ENCODE data around the gene PPARG. TPM values are rescaled to one million over a fixed set of nuclear protein-coding genes. Genes with fewer than 3 reads are reported as not detected.
A peak's percentile ranks its signal among the peaks of the same experiment; 100 is the strongest.

Gene PPARG
- total RNA-seq, 5 donors from 2014 or later (not counting 1 experiment from before 2014, with no cell fraction given): 0.35 to 0.69 (median 0.63) TPM; not detected in 2

DNA sequence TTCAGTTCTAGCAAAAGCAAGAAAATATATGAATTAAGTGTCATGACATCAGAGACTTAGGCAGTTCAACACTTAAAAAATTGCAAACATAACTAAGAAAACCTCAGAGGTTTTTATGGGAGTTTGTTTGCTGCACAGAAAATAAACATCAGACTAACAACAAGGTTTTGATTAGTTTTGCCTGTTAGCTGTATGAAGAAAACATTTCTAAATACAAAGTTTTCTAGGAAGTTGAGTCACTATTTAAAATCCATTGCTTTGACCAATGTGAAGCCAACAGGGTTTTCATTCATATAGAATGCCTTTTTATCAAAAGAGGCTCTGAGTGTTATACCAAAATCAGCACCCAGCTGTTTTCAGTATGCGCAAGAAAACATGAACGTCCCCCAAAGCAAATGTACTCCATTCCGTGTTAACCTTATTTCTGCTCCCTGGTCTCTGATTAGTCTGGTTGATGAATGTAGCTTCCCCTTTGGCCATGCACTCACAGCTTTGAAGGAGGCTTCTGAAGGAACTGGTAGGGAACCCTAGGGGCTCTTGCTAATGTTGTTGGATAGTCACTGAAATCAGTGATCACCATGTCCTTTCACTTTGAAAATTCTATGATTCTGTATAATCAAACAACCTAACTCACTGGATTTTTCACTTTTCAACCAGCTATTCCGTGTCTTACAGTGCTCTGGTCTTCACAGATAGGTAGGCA, 105.8 kb downstream of the PPARG start:
- H3K27me3 Mint-ChIP-seq: peaks cover 11 to 12% of the 10 kb centered on the region in 2 donors
- ATAC-seq (replicated peaks in 1 of 4) (no peak), DNase-seq (no peak)
- H3K27ac ChIP-seq (ENCODE audit: low read length): no peak overlapping the region
- ChIA-PET CTCF (no interaction called here), POLR2A (no interaction called here)
- H3K9me3 ChIP-seq: no peaks in the 10 kb centered on the region
- peaks cover 0 to 3% of the 10 kb centered on the region in 2 experiments for H3K27me3 ChIP-seq (replicated peaks in 1 of 2; ENCODE audit: control insufficient read depth in 2 of 2, extremely low read depth in 1 of 2, insufficient read depth in 2 of 2, low read length in 1 of 2)
- H3K36me3 ChIP-seq (ENCODE audit: control insufficient read depth in 2 of 2, extremely low read depth in 1 of 2, insufficient read depth in 1 of 2, low read length in 1 of 2): no peaks in the 10 kb centered on the region
- no peaks in the 10 kb centered on the region for H3K4me1 ChIP-seq (ENCODE audit: control insufficient read depth in 1 of 2, extremely low read depth in 1 of 2, insufficient read depth in 2 of 2, low read length in 2 of 2)
- no CpG with 5 or more reads among the region's 4 CpGs for WGBS (ENCODE audit: insufficient coverage)
- no peaks in the 10 kb centered on the region for H3K9me3 Mint-ChIP-seq
- peak overlapping the region in 2 of 3 donors; percentile 1 to 58 for H3K4me3 Mint-ChIP-seq
- no peaks in the 10 kb centered on the region for H3K36me3 Mint-ChIP-seq
- peaks cover 4 to 10% (median 9%) of the 10 kb centered on the region in 3 donors for H3K4me1 Mint-ChIP-seq
- peak overlapping the region in 1 of 2 donors; percentile 9 for H3K4me3 ChIP-seq (ENCODE audit: control insufficient read depth in 1 of 2, extremely low read depth in 1 of 2, low read length in 1 of 2)
- H3K27ac Mint-ChIP-seq: no peak overlapping the region

GRCh38 chr3:12395349-12396012, 106.6 kb downstream of the PPARG start:
- Histone ChIP-seq H3K36me3 (ENCODE audit: control insufficient read depth in 2 of 2, extremely low read depth in 1 of 2, insufficient read depth in 1 of 2, low read length in 1 of 2) (no peaks in the 10 kb centered on the region), H3K4me1 (ENCODE audit: control insufficient read depth in 1 of 2, extremely low read depth in 1 of 2, insufficient read depth in 2 of 2, low read length in 2 of 2) (no peaks in the 10 kb centered on the region), H3K4me3 (ENCODE audit: control insufficient read depth in 1 of 2, extremely low read depth in 1 of 2, low read length in 1 of 2) (peak overlapping the region in 1 of 2 donors; percentile 9), H3K27me3 (replicated peaks in 1 of 2; ENCODE audit: control insufficient read depth in 2 of 2, extremely low read depth in 1 of 2, insufficient read depth in 2 of 2, low read length in 1 of 2) (peaks cover 0 to 3% of the 10 kb centered on the region in 2 experiments), H3K9me3 (no peaks in the 10 kb centered on the region), H3K27ac (ENCODE audit: low read length) (no peak overlapping the region)
- peaks cover 4 to 10% (median 9%) of the 10 kb centered on the region in 3 donors for H3K4me1 Mint-ChIP-seq
- H3K27ac Mint-ChIP-seq: no peak overlapping the region
- peak overlapping the region; percentile 7 to 65 (median 58) for H3K4me3 Mint-ChIP-seq
- no peak for ATAC-seq (replicated peaks in 1 of 4)
- H3K36me3 Mint-ChIP-seq: no peaks in the 10 kb centered on the region
- peaks cover 11 to 12% of the 10 kb centered on the region in 2 donors for H3K27me3 Mint-ChIP-seq
- POLR2A ChIA-PET: no interaction called here
- no CpG with 5 or more reads among the region's 5 CpGs for WGBS (ENCODE audit: insufficient coverage)
- no peaks in the 10 kb centered on the region for H3K9me3 Mint-ChIP-seq
- peak in 1 of 35 experiments; percentile 4 for DNase-seq
- CTCF ChIA-PET: interaction anchor here in 1 of 2 donors (0.6 kb wide), 1 partner anchor 1260 kb away, joined by 7 read pairs; no protein-coding TSS in a partner anchor

DNA sequence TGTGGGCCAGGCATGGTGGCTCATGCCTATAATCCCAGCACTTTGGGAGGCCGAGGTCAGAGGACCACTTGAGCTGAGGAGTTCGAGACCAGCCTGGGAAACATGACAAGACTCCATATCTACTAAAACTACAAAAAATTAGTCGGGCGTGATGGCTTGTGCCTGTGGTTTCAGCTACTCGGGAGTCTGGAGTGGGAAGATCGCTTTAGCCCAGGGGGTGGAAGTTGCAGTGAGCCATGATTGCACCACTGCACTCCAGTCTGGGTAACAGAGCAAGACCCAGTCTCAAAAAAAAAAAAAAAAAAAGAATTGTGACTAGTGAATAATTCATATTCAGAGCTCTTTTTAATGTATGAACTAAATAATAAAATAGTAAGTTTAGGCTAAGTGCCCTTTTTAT, 107.6 kb downstream of the PPARG start:
- no peak overlapping the region for H3K4me3 Mint-ChIP-seq
- no peak overlapping the region for H3K4me3 ChIP-seq (ENCODE audit: control insufficient read depth in 1 of 2, extremely low read depth in 1 of 2, low read length in 1 of 2)
- no peaks in the 10 kb centered on the region for H3K9me3 ChIP-seq
- ATAC-seq (replicated peaks in 1 of 4) (no peak), DNase-seq (no peak)
- ChIA-PET CTCF (interaction anchor here in 1 of 2 donors (0.9 kb wide), 1 partner anchor 11 kb away, joined by 5 read pairs; no protein-coding TSS in a partner anchor), POLR2A (no interaction called here)
- no peak overlapping the region for H3K27ac ChIP-seq (ENCODE audit: low read length)
- H3K4me1 Mint-ChIP-seq: peaks cover 4 to 10% (median 9%) of the 10 kb centered on the region in 3 donors
- no peaks in the 10 kb centered on the region for H3K36me3 Mint-ChIP-seq
- H3K9me3 Mint-ChIP-seq: no peaks in the 10 kb centered on the region
- peaks cover 0 to 3% of the 10 kb centered on the region in 2 experiments for H3K27me3 ChIP-seq (replicated peaks in 1 of 2; ENCODE audit: control insufficient read depth in 2 of 2, extremely low read depth in 1 of 2, insufficient read depth in 2 of 2, low read length in 1 of 2)
- no peaks in the 10 kb centered on the region for H3K36me3 ChIP-seq (ENCODE audit: control insufficient read depth in 2 of 2, extremely low read depth in 1 of 2, insufficient read depth in 1 of 2, low read length in 1 of 2)
- peaks cover 5 to 12% of the 10 kb centered on the region in 2 donors for H3K27me3 Mint-ChIP-seq
- no CpG with 5 or more reads among the region's 6 CpGs for WGBS (ENCODE audit: insufficient coverage)
- H3K27ac Mint-ChIP-seq: no peak overlapping the region
- no peaks in the 10 kb centered on the region for H3K4me1 ChIP-seq (ENCODE audit: control insufficient read depth in 1 of 2, extremely low read depth in 1 of 2, insufficient read depth in 2 of 2, low read length in 2 of 2)

DNA sequence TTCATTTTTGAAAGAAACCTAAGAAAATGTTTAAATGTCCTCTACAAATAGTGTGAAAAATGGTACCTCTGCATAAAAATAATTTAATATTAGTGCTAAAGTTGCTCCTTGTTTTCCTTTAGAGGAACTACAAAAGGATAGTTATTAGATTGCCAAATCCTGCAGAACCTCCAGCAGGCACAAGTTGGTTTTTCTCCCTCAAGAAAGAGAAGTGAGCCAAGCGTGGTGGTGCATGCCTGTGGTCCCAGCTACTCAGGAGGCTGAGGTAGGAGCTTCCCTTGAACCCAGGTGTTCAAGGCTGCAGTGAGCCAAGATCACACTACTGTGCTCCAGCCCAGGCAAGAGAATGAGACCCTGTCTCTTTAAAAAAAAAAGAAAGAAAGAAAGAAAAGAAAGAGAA, 110.4 kb downstream of the PPARG start:
- Mint-ChIP-seq H3K4me3 (no peak overlapping the region), H3K27ac (no peak overlapping the region), H3K9me3 (no peaks in the 10 kb centered on the region), H3K27me3 (peaks cover 6 to 12% of the 10 kb centered on the region in 2 donors), H3K36me3 (no peaks in the 10 kb centered on the region), H3K4me1 (peaks cover 4 to 10% (median 9%) of the 10 kb centered on the region in 3 donors)
- Histone ChIP-seq H3K4me1 (ENCODE audit: control insufficient read depth in 1 of 2, extremely low read depth in 1 of 2, insufficient read depth in 2 of 2, low read length in 2 of 2) (no peaks in the 10 kb centered on the region), H3K9me3 (no peaks in the 10 kb centered on the region), H3K36me3 (ENCODE audit: control insufficient read depth in 2 of 2, extremely low read depth in 1 of 2, insufficient read depth in 1 of 2, low read length in 1 of 2) (no peaks in the 10 kb centered on the region), H3K4me3 (ENCODE audit: control insufficient read depth in 1 of 2, extremely low read depth in 1 of 2, low read length in 1 of 2) (no peak overlapping the region), H3K27ac (ENCODE audit: low read length) (no peak overlapping the region), H3K27me3 (replicated peaks in 1 of 2; ENCODE audit: control insufficient read depth in 2 of 2, extremely low read depth in 1 of 2, insufficient read depth in 2 of 2, low read length in 1 of 2) (peaks cover 0 to 3% of the 10 kb centered on the region in 2 experiments)
- POLR2A ChIA-PET: no interaction called here
- CTCF ChIA-PET: no interaction called here
- DNase-seq (no peak), ATAC-seq (replicated peaks in 1 of 4) (no peak)
- WGBS (ENCODE audit: insufficient coverage): 80% methylated on average over 1 of the region's 1 CpG

DNA sequence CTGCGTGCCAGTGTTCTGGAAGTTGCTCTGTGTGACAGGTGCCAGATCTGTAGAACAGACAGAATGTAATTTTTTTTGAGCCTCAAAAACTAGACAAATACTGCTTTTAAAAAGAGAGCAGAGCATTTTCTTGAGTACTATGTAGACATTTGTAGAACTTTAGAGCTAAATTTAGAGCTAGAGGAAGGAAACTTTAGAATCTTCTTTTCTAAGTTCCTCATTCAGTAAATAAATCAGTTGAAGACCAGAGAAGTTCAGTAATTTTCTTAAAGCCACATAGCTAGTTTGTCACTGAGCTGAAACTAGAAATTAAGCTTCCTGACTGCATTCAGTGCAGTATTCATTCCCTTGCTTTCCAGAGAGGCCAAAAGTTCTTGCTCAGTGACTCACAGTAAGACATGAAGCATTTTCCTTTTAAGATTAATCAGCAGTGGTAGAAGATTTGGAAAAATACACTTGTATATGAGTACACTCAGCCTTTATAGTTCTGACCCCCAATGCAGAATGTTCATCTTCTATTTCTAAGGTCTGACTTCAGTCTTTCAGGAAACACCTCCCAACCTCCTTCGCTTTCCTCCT, 111.8 kb downstream of the PPARG start:
- peaks cover 0 to 3% of the 10 kb centered on the region in 2 experiments for H3K27me3 ChIP-seq (replicated peaks in 1 of 2; ENCODE audit: control insufficient read depth in 2 of 2, extremely low read depth in 1 of 2, insufficient read depth in 2 of 2, low read length in 1 of 2)
- no CpG with 5 or more reads among the region's 2 CpGs for WGBS (ENCODE audit: insufficient coverage)
- Mint-ChIP-seq H3K9me3 (no peaks in the 10 kb centered on the region), H3K27ac (no peak overlapping the region), H3K36me3 (no peaks in the 10 kb centered on the region), H3K4me3 (no peak overlapping the region), H3K4me1 (peaks cover 0 to under 1% (median under 1%) of the 10 kb centered on the region in 3 donors), H3K27me3 (peaks cover 11 to 12% of the 10 kb centered on the region in 2 donors)
- no peak overlapping the region for H3K4me3 ChIP-seq (ENCODE audit: control insufficient read depth in 1 of 2, extremely low read depth in 1 of 2, low read length in 1 of 2)
- ATAC-seq (replicated peaks in 1 of 4) (no peak), DNase-seq (no peak)
- no peaks in the 10 kb centered on the region for H3K9me3 ChIP-seq
- POLR2A ChIA-PET: no interaction called here
- H3K27ac ChIP-seq (ENCODE audit: low read length): no peak overlapping the region
- no peaks in the 10 kb centered on the region for H3K36me3 ChIP-seq (ENCODE audit: control insufficient read depth in 2 of 2, extremely low read depth in 1 of 2, insufficient read depth in 1 of 2, low read length in 1 of 2)
- no peaks in the 10 kb centered on the region for H3K4me1 ChIP-seq (ENCODE audit: control insufficient read depth in 1 of 2, extremely low read depth in 1 of 2, insufficient read depth in 2 of 2, low read length in 2 of 2)
- CTCF ChIA-PET: no interaction called here

- no peak for ATAC-seq (replicated peaks in 1 of 4)
These were observed 112.3 kb downstream of the PPARG start for GRCh38 chr3:12401208-12401607.

More at GRCh38 chr3:12401208-12401607, 112.3 kb downstream of the PPARG start:
- no peaks in the 10 kb centered on the region for H3K36me3 Mint-ChIP-seq
- no peaks in the 10 kb centered on the region for H3K4me1 ChIP-seq (ENCODE audit: control insufficient read depth in 1 of 2, extremely low read depth in 1 of 2, insufficient read depth in 2 of 2, low read length in 2 of 2)
- no peaks in the 10 kb centered on the region for H3K9me3 ChIP-seq
- ChIA-PET CTCF (no interaction called here), POLR2A (no interaction called here)
- H3K27ac Mint-ChIP-seq: no peak overlapping the region
- H3K9me3 Mint-ChIP-seq: no peaks in the 10 kb centered on the region
- H3K27me3 ChIP-seq (replicated peaks in 1 of 2; ENCODE audit: control insufficient read depth in 2 of 2, extremely low read depth in 1 of 2, insufficient read depth in 2 of 2, low read length in 1 of 2): peaks cover 0 to 3% of the 10 kb centered on the region in 2 experiments
- H3K4me3 ChIP-seq (ENCODE audit: control insufficient read depth in 1 of 2, extremely low read depth in 1 of 2, low read length in 1 of 2): no peak overlapping the region
- no peaks in the 10 kb centered on the region for H3K36me3 ChIP-seq (ENCODE audit: control insufficient read depth in 2 of 2, extremely low read depth in 1 of 2, insufficient read depth in 1 of 2, low read length in 1 of 2)
- no peaks in the 10 kb centered on the region for H3K4me1 Mint-ChIP-seq
- no peak for DNase-seq
- no peak overlapping the region for H3K27ac ChIP-seq (ENCODE audit: low read length)
- WGBS (ENCODE audit: insufficient coverage): 80% methylated on average over 1 of the region's 4 CpGs
- H3K27me3 Mint-ChIP-seq: peaks cover 11 to 12% of the 10 kb centered on the region in 2 donors
- no peak overlapping the region for H3K4me3 Mint-ChIP-seq

All from T-cell (primary cell).